SU-DHL-6 (cell line): ENCODE measurements around the gene CLN6.
"Not testable (repeated sequence)": the region's sequence is repeated elsewhere in the genome, so short reads cannot be mapped to it uniquely, and the experiment has no call there.

Source experiments
- H2AFZ ChIP-seq: fragments of 200-600 bp; sonication (generic); 2 replicates; pipeline ENCODE4 v1.6.1; 2014; ENCODE audit warnings: low read depth, mild to moderate bottlenecking, moderate library complexity, mixed read lengths, antibody characterized with exemption, low read length; ENCODE audit not compliant: severe bottlenecking
- H3F3A ChIP-seq: fragments of 200-600 bp; shearing (Covaris generic); 2 replicates; pipeline ENCODE4 v1.6.0; 2016; ENCODE audit warnings: antibody characterized with exemption, mild to moderate bottlenecking; ENCODE audit not compliant: insufficient read depth
- H3K27ac ChIP-seq: fragments of 200-600 bp; sonication (generic); 2 replicates; pipeline ENCODE4 v1.5.1; 2016; ENCODE audit warnings: low read depth, mild to moderate bottlenecking, low read length, moderate library complexity, mixed read lengths
- H3K27me3 ChIP-seq: fragments of 200-600 bp; sonication (generic), shearing (Covaris generic); 2 replicates; pipeline ENCODE4 v1.6.0; 2014; ENCODE audit warnings: mild to moderate bottlenecking, low read length
- H3K36me3 ChIP-seq: fragments of 200-600 bp; sonication (generic); 2 replicates; pipeline ENCODE4 v1.6.1; 2014; ENCODE audit warnings: mild to moderate bottlenecking, low read length, mixed read lengths
- H3K4me2 ChIP-seq: fragments of 300-600, 200-600 bp; shearing (Covaris generic), sonication (generic); 2 replicates; pipeline ENCODE4 v1.6.0; 2014; ENCODE audit warnings: low read length, low read depth, mild to moderate bottlenecking; ENCODE audit not compliant: poor library complexity, severe bottlenecking
- H3K4me3 ChIP-seq: fragments of 200-600 bp; sonication (generic); 2 replicates; pipeline ENCODE4 v1.5.1; 2014; ENCODE audit warnings: antibody characterized with exemption, low read length, mild to moderate bottlenecking, mixed read lengths; ENCODE audit not compliant: insufficient read depth, poor library complexity, severe bottlenecking
- H3K79me2 ChIP-seq: fragments of 200-600 bp; sonication (generic); 2 replicates; pipeline ENCODE4 v1.6.1; 2014; ENCODE audit warnings: mild to moderate bottlenecking, low read length, moderate library complexity; ENCODE audit not compliant: insufficient read depth
- H3K9ac ChIP-seq: fragments of 200-600 bp; sonication (generic); 2 replicates; pipeline ENCODE4 v1.7.0; 2014; ENCODE audit warnings: mild to moderate bottlenecking, low read length
- H3K9me2 ChIP-seq: fragments of 200-600 bp; sonication (generic); replicated peaks from 2 replicates; pipeline ENCODE4 v1.6.1; 2014; ENCODE audit warnings: low read length; ENCODE audit not compliant: insufficient read depth
- H3K9me3 ChIP-seq: fragments of 200-600 bp; sonication (generic); 2 replicates; pipeline ENCODE4 v1.6.1; 2014; ENCODE audit warnings: low read length, mixed read lengths; ENCODE audit not compliant: insufficient read depth
- H4K20me1 ChIP-seq: fragments of 200-600 bp; sonication (generic); 2 replicates; pipeline ENCODE4 v1.6.1; 2014; ENCODE audit warnings: low read depth, mild to moderate bottlenecking, antibody characterized with exemption, low read length, moderate library complexity, mixed read lengths
- EZH2phosphoT487 ChIP-seq: fragments of 200-600 bp; sonication (generic), shearing (Covaris generic); conservative IDR thresholded peaks from 2 replicates; pipeline ENCODE4 v1.6.1; 2018; ENCODE audit warnings: mild to moderate bottlenecking, antibody characterized with exemption, low read length, moderate library complexity, mixed read lengths
- TF ChIP-seq, protein P1 (sequence below): fragments of 200-600 bp; sonication (generic); IDR thresholded peaks from one replicate; pipeline ENCODE4 v1.5.1; 2017; ENCODE audit warnings: antibody characterized with exemption, mild to moderate bottlenecking, low read length, moderate library complexity; ENCODE audit not compliant: insufficient read depth, poor library complexity, severe bottlenecking

CLN6 gene

DNA sequence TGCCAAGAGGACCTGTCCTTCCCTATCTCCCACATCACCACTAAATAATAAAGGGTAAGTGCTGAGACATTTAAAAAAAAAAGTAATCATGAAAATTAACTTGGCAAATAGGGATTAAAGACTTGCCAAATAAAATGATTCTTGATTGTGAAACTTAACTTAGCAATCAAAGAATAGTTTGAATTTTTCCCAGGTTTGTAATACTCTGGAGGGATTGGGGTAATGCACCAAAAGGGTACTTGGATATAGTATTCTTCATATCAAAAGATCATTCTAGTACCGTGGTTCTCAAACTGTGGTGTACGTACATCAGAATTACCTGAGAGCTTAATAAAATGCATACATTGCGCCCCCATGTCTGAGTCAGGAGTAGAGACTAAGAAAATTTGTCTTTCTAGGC, 52.9 kb downstream of the CLN6 start:
- no peak overlapping the region for H3K9ac ChIP-seq
- no peak overlapping the region for H3K4me2 ChIP-seq
- no peaks in the 10 kb centered on the region for H3K9me3 ChIP-seq
- H3K79me2 ChIP-seq: no peaks in the 10 kb centered on the region
- peaks cover 3% of the 10 kb centered on the region; the same call in 1 of the 2 replicates for H3F3A ChIP-seq
- no peak overlapping the region for H3K27ac ChIP-seq
- no peaks in the 10 kb centered on the region for H3K27me3 ChIP-seq
- no peaks in the 10 kb centered on the region for H3K9me2 ChIP-seq
- H2AFZ ChIP-seq: no peak overlapping the region
- TF ChIP-seq, protein P1, sequence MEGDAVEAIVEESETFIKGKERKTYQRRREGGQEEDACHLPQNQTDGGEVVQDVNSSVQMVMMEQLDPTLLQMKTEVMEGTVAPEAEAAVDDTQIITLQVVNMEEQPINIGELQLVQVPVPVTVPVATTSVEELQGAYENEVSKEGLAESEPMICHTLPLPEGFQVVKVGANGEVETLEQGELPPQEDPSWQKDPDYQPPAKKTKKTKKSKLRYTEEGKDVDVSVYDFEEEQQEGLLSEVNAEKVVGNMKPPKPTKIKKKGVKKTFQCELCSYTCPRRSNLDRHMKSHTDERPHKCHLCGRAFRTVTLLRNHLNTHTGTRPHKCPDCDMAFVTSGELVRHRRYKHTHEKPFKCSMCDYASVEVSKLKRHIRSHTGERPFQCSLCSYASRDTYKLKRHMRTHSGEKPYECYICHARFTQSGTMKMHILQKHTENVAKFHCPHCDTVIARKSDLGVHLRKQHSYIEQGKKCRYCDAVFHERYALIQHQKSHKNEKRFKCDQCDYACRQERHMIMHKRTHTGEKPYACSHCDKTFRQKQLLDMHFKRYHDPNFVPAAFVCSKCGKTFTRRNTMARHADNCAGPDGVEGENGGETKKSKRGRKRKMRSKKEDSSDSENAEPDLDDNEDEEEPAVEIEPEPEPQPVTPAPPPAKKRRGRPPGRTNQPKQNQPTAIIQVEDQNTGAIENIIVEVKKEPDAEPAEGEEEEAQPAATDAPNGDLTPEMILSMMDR: no peak
- no peaks in the 10 kb centered on the region for H4K20me1 ChIP-seq
- H3K4me3 ChIP-seq: no peak overlapping the region
- peaks cover 36% of the 10 kb centered on the region for H3K36me3 ChIP-seq

DNA sequence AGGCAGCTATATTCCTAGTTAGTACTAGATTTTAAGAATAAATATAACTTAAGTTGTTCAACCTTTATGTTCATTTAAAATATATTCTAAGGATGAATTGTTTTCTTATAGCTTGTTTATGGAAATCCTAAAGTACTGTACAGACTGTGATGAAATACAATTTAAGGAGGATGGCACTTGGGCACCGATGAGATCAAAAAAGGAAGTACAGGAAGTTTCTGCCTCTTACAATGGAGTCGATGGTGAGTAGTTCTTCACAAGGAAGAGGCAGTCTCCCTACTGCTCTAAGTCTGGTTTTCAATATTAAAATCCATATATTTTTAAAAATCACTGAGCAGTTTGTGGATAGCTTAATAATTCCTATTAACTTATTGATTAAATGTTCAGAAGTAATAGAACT, 54.0 kb downstream of the CLN6 start:
- no peaks in the 10 kb centered on the region for H3K9me2 ChIP-seq
- H3K36me3 ChIP-seq: peaks cover 32% of the 10 kb centered on the region

DNA sequence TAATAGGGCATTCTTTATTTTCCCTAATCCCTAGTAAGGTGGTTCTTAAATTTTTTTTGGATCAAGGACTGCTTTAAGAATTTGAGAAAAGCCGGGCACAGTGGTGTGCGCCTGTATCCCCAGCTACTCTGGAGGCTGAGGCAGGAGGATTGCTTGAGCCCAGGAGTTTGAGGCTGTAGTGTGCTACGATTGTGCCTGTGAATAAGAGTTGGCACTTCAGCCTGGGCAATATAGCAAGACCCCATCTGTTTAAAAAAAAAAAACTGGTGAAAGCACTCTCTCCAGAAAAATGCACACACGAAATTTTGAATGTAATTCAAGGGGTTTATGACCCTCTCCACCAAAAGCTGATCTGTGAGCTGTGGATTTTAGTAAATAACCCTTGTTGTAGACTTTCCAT, 56.4 kb downstream of the CLN6 start:
- Histone ChIP-seq H3K79me2 (no peaks in the 10 kb centered on the region), H2AFZ (no peak overlapping the region), H3K4me3 (no peak overlapping the region), H3K9me2 (no peaks in the 10 kb centered on the region), H3K27me3 (no peaks in the 10 kb centered on the region), H3K27ac (no peak overlapping the region), H3K9ac (no peak overlapping the region), H3K9me3 (no peaks in the 10 kb centered on the region), H3F3A (0 out of 2 replicates have a peak, but pooled peaks cover 3% of the 10 kb centered on the region), H3K36me3 (peaks cover 33% of the 10 kb centered on the region), H4K20me1 (no peaks in the 10 kb centered on the region), H3K4me2 (no peak overlapping the region)
- TF ChIP-seq EZH2phosphoT487: no peak
- TF ChIP-seq, protein P1: no peak

More for the DNA sequence above, 54.0 kb downstream of the CLN6 start:
- H3F3A ChIP-seq: peaks cover 3% of the 10 kb centered on the region; the same call in 1 of the 2 replicates
- H3K4me3 ChIP-seq: no peak overlapping the region
- no peaks in the 10 kb centered on the region for H3K9me3 ChIP-seq
- no peak overlapping the region for H3K9ac ChIP-seq
- no peak for TF ChIP-seq EZH2phosphoT487
- TF ChIP-seq, protein P1: no peak
- H2AFZ ChIP-seq: no peak overlapping the region
- H3K4me2 ChIP-seq: no peak overlapping the region
- no peaks in the 10 kb centered on the region for H3K27me3 ChIP-seq
- H4K20me1 ChIP-seq: no peaks in the 10 kb centered on the region
- H3K27ac ChIP-seq: no peak overlapping the region
- no peaks in the 10 kb centered on the region for H3K79me2 ChIP-seq

DNA sequence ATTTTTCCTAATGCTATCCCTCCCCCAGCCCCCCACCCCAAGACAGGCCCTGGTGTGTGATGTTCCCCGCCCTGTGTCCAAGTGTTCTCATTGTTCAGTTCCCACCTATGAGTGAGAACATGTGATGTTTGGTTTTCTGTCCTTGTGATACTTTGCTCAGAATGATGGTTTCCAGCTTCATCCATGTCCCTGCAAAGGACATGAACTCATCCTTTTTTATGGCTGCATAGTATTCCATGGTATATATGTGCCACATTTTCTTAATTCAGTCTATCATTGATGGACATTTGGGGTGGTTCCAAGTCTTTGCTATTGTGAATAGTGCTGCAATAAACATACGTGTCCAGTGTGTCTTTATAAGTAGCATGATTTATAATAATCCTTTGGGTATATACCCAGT, 57.5 kb downstream of the CLN6 start:
- H3K9ac ChIP-seq, H3K79me2 ChIP-seq, H3F3A ChIP-seq, H2AFZ ChIP-seq, H3K9me2 ChIP-seq, H3K9me3 ChIP-seq, H3K4me3 ChIP-seq, H4K20me1 ChIP-seq, H3K27ac ChIP-seq, H3K27me3 ChIP-seq, H3K4me2 ChIP-seq: not testable (repeated sequence)
- peaks cover 33% of the 10 kb centered on the region for H3K36me3 ChIP-seq
